Measurements from ENCODE around the gene KCNE4. TPM values are rescaled to one million over a fixed set of nuclear protein-coding genes. Genes with fewer than 3 reads are reported as not detected.

The KCNE4 gene
- total and polyA plus RNA-seq, 9 of the 15 experiments (the other 6 are each of a cell fraction or from before 2014, with no cell fraction given) = not detected

GRCh38 chr2:223026357-223027110, 25.5 kb upstream of the KCNE4 start (continued):
- no peak for TF ChIP-seq MTA3 (IDR thresholded peaks at IDR 0.05; ENCODE audit: borderline replicate concordance)
- TF ChIP-seq, protein P1, sequence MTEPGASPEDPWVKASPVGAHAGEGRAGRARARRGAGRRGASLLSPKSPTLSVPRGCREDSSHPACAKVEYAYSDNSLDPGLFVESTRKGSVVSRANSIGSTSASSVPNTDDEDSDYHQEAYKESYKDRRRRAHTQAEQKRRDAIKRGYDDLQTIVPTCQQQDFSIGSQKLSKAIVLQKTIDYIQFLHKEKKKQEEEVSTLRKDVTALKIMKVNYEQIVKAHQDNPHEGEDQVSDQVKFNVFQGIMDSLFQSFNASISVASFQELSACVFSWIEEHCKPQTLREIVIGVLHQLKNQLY (CRISPR knock-in tag; conservative IDR thresholded peaks at IDR 0.05) = no peak
- no peak for TF ChIP-seq FIP1L1 (IDR thresholded peaks at IDR 0.05; ENCODE audit: low read depth, low read length, poor library complexity, severe bottlenecking)
- TF ChIP-seq, protein P2, sequence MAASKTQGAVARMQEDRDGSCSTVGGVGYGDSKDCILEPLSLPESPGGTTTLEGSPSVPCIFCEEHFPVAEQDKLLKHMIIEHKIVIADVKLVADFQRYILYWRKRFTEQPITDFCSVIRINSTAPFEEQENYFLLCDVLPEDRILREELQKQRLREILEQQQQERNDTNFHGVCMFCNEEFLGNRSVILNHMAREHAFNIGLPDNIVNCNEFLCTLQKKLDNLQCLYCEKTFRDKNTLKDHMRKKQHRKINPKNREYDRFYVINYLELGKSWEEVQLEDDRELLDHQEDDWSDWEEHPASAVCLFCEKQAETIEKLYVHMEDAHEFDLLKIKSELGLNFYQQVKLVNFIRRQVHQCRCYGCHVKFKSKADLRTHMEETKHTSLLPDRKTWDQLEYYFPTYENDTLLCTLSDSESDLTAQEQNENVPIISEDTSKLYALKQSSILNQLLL (CRISPR knock-in tag; IDR thresholded peaks at IDR 0.05; ENCODE audit: borderline replicate concordance) = no peak
- TF ChIP-seq CBFB (CRISPR knock-in tag; IDR thresholded peaks at IDR 0.05) = no peak
- TF ChIP-seq RFX7 (CRISPR knock-in tag; IDR thresholded peaks at IDR 0.05) = no peak
- no peak for TF ChIP-seq MXI1 (IDR thresholded peaks at IDR 0.05; ENCODE audit: low read depth, low read length)
- no peak for TF ChIP-seq ZBTB8A (IDR thresholded peaks at IDR 0.05; ENCODE audit: partially characterized antibody)
- TF ChIP-seq, protein P3, sequence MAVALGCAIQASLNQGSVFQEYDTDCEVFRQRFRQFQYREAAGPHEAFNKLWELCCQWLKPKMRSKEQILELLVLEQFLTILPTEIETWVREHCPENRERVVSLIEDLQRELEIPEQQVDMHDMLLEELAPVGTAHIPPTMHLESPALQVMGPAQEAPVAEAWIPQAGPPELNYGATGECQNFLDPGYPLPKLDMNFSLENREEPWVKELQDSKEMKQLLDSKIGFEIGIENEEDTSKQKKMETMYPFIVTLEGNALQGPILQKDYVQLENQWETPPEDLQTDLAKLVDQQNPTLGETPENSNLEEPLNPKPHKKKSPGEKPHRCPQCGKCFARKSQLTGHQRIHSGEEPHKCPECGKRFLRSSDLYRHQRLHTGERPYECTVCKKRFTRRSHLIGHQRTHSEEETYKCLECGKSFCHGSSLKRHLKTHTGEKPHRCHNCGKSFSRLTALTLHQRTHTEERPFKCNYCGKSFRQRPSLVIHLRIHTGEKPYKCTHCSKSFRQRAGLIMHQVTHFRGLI (CRISPR knock-in tag; IDR thresholded peaks at IDR 0.05) = no peak
- TF ChIP-seq ZNF639 (CRISPR knock-in tag; conservative IDR thresholded peaks at IDR 0.05 in 1 of 2, IDR thresholded peaks at IDR 0.05 in 1 of 2) = no peak
- no peak for TF ChIP-seq BDP1 (IDR thresholded peaks at IDR 0.05; ENCODE audit: insufficient read depth, insufficient read length)
- peak; percentile 78 for TF ChIP-seq C11orf30 (IDR thresholded peaks at IDR 0.05; ENCODE audit: low read depth)
- 0 out of 2 replicates have a peak, but pooled peaks have one; percentile 29 for TF ChIP-seq CTBP1 (IDR thresholded peaks at IDR 0.05; ENCODE audit: borderline replicate concordance)
- peak; percentile 89 for TF ChIP-seq ZNF316 (IDR thresholded peaks at IDR 0.05)
- no peak for TF ChIP-seq ZNF3 (CRISPR knock-in tag; IDR thresholded peaks at IDR 0.05)
- TF ChIP-seq, protein P4, sequence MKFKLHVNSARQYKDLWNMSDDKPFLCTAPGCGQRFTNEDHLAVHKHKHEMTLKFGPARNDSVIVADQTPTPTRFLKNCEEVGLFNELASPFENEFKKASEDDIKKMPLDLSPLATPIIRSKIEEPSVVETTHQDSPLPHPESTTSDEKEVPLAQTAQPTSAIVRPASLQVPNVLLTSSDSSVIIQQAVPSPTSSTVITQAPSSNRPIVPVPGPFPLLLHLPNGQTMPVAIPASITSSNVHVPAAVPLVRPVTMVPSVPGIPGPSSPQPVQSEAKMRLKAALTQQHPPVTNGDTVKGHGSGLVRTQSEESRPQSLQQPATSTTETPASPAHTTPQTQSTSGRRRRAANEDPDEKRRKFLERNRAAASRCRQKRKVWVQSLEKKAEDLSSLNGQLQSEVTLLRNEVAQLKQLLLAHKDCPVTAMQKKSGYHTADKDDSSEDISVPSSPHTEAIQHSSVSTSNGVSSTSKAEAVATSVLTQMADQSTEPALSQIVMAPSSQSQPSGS (CRISPR knock-in tag; IDR thresholded peaks at IDR 0.05) = no peak
- no peak for TF ChIP-seq DDX20 (tag; IDR thresholded peaks at IDR 0.05; ENCODE audit: low read depth)
- no peak for TF ChIP-seq POLR2B (IDR thresholded peaks at IDR 0.05; ENCODE audit: low read depth, partially characterized antibody)
- TF ChIP-seq GTF2E2 (tag; IDR thresholded peaks at IDR 0.05) = no peak
- no peak for TF ChIP-seq LEF1 (IDR thresholded peaks at IDR 0.05)
- no peak for TF ChIP-seq YY1 (IDR thresholded peaks at IDR 0.05; ENCODE audit: borderline replicate concordance in 1 of 3, control insufficient read depth in 1 of 3, extremely low read depth in 1 of 3, insufficient read depth in 3 of 3, insufficient read length in 1 of 3, insufficient replicate concordance in 2 of 3, low read depth in 1 of 3, low read length in 2 of 3)
